GM12878 (cell line): ENCODE measurements around the gene SUPT6H. TPM values are rescaled to one million over a fixed set of nuclear protein-coding genes. Genes with fewer than 3 reads are reported as not detected.

ENCODE experiments used
- RAD51 ChIP-seq: fragments of 450-650 bp; IDR thresholded peaks from 2 replicates; pipeline ENCODE4 v1.6.1; 2016; ENCODE audit warnings: moderate library complexity, mild to moderate bottlenecking, inconsistent platforms
- SKIL ChIP-seq: fragments of 450-650 bp; IDR thresholded peaks from 2 replicates; pipeline ENCODE4 v1.6.1; 2017; ENCODE audit warnings: mild to moderate bottlenecking, low read depth, inconsistent platforms; ENCODE audit not compliant: poor library complexity, severe bottlenecking
- ZBTB4 ChIP-seq: fragments of 450-650 bp; formaldehyde crosslinking; IDR thresholded peaks from 2 replicates; pipeline ENCODE4 v1.4.0; 2022; ENCODE audit warnings: mild to moderate bottlenecking, moderate library complexity
- ZBTB40 ChIP-seq: fragments of 450-650 bp; IDR thresholded peaks from 2 replicates; pipeline ENCODE4 v1.6.1; 2016; ENCODE audit warnings: mild to moderate bottlenecking, moderate library complexity, borderline replicate concordance
- ZNF592 ChIP-seq: fragments of 450-650 bp; IDR thresholded peaks from 2 replicates; pipeline ENCODE4 v1.6.1; 2017; ENCODE audit warnings: mild to moderate bottlenecking, moderate library complexity
- ZNF622 ChIP-seq: fragments of 450-650 bp; IDR thresholded peaks from 2 replicates; pipeline ENCODE4 v1.6.1; 2017; ENCODE audit warnings: mild to moderate bottlenecking, inconsistent platforms
- ZNF687 ChIP-seq: fragments of 450-650 bp; IDR thresholded peaks from 2 replicates; pipeline ENCODE4 v1.6.1; 2017; ENCODE audit warnings: mild to moderate bottlenecking, moderate library complexity
- polyA plus RNA-seq, 11 experiments: library from polyadenylated mRNA; depleted of rRNA in 4 of 11; unstranded in 6 of 11; stranded (reverse) in 5 of 11; fragments of >200 nt; fragmentation: Nextera tagmentation in 4 of 11; fragmentation: Illumina TruSeq in 1 of 11; extraction: Ambion mirVana in 4 of 11; extraction: Trizol in 1 of 11; gene quantifications; 1 replicate in 1 of 11; 2 replicates in 10 of 11; pipeline versions ENCODE4 v1.2.1 to v1.2.3, GENCODE V29; 2011 to 2016; ENCODE audit warnings: inconsistent platforms in 2 of 11, missing spikeins in 2 of 11, low read depth in 1 of 11
- total RNA-seq, 4 experiments: library from RNA; depleted of rRNA in 3 of 4; stranded (reverse); fragments of >200 nt in 3 of 4; fragmentation: Illumina TruSeq in 1 of 4; extraction: Trizol in 1 of 4; gene quantifications; 2 replicates each; pipeline versions ENCODE4 v1.2.1 to v1.2.3, GENCODE V29; 2013 to 2021

The SUPT6H gene
- total and polyA plus RNA-seq, 10 of the 15 experiments (the other 5 are each of a cell fraction or from before 2014, with no cell fraction given), result 1.7 to 58.8 (median 37.7) TPM

- TF ChIP-seq ZBTB4 (CRISPR knock-in tag) (no peak), SKIL (no peak), ZNF687 (no peak; the same call in 1 of the 2 replicates), RAD51 (peak; percentile 28; the same call in 1 of the 2 replicates), ZNF622 (no peak), ZNF592 (peak; percentile 57; the same call in 1 of the 2 replicates), ZBTB40 (no peak; the same call in 1 of the 2 replicates)
These were observed 81.5 kb downstream of the SUPT6H start, which contains the start of gene TRAF4 (continued) for GRCh38 chr17:28743243-28744103.
